NCI-H2227 (cell line): ENCODE results near the gene PLCL2.
"Not testable (repeated sequence)": the region's sequence is repeated elsewhere in the genome, so short reads cannot be mapped to it uniquely, and the experiment has no call there.

ENCODE experiments used
- DNase-seq: peaks from one replicate; lab custom pipeline; 2025; ENCODE audit not compliant: unreplicated experiment; lab: John Stamatoyannopoulos, UW

Gene PLCL2

GRCh38 chr3:16957852-16958251 lies 73.1 kb downstream of the PLCL2 start:
- not testable (repeated sequence) for DNase-seq

- no peak for DNase-seq
These were observed 75.4 kb downstream of the PLCL2 start for GRCh38 chr3:16960125-16960524.

- DNase-seq = no peak
These were observed 77.0 kb downstream of the PLCL2 start for GRCh38 chr3:16961621-16962205.

GRCh38 chr3:16975083-16975482 lies 90.3 kb downstream of the PLCL2 start:
- DNase-seq = no peak

- DNase-seq = no peak
These were observed 93.6 kb downstream of the PLCL2 start for GRCh38 chr3:16978234-16978920.

- no peak for DNase-seq
These were observed 94.1 kb downstream of the PLCL2 start for GRCh38 chr3:16978921-16979271.

GRCh38 chr3:16979769-16980515 lies 95.2 kb downstream of the PLCL2 start:
- DNase-seq = not testable (repeated sequence)

GRCh38 chr3:16980526-16980925 lies 95.8 kb downstream of the PLCL2 start:
- not testable (repeated sequence) for DNase-seq

GRCh38 chr3:16982460-16982859 lies 97.7 kb downstream of the PLCL2 start:
- no peak for DNase-seq

GRCh38 chr3:16985608-16986007 lies 100.9 kb downstream of the PLCL2 start:
- no peak for DNase-seq

GRCh38 chr3:16987141-16987540 lies 102.4 kb downstream of the PLCL2 start:
- DNase-seq = no peak

GRCh38 chr3:16990163-16990562 lies 105.4 kb downstream of the PLCL2 start:
- DNase-seq = no peak

GRCh38 chr3:16992198-16992597 lies 107.4 kb downstream of the PLCL2 start:
- no peak for DNase-seq

GRCh38 chr3:16993227-16993626 lies 108.5 kb downstream of the PLCL2 start:
- no peak for DNase-seq

- no peak for DNase-seq
These were observed 110.2 kb downstream of the PLCL2 start for GRCh38 chr3:16994854-16995525.

- no peak for DNase-seq
These were observed 110.8 kb downstream of the PLCL2 start for GRCh38 chr3:16995601-16996000.

- DNase-seq = no peak
These were observed 113.6 kb downstream of the PLCL2 start for GRCh38 chr3:16998236-16998923.

GRCh38 chr3:16999161-16999560 lies 114.4 kb downstream of the PLCL2 start:
- DNase-seq = no peak

- no peak for DNase-seq
These were observed 115.1 kb downstream of the PLCL2 start for GRCh38 chr3:16999871-17000270.

- no peak for DNase-seq
These were observed 118.7 kb downstream of the PLCL2 start for GRCh38 chr3:17003457-17003856.
